Measurements from ENCODE around the gene MOV10L1.

The MOV10L1 gene

GRCh38 chr22:50175921-50176849 lies 86.4 kb downstream of the MOV10L1 start:
- Histone ChIP-seq H3K27ac (no peak overlapping the region), H3K4me2 (ENCODE audit: low read length) (no peak overlapping the region), H3K4me1 (no peaks in the 10 kb centered on the region), H3K36me3 (ENCODE audit: control insufficient read depth, insufficient read depth, low read length) (no peaks in the 10 kb centered on the region), H3K9me3 (ENCODE audit: control insufficient read depth, low read length) (no peaks in the 10 kb centered on the region), H3K4me3 (ENCODE audit: low read depth, low read length) (no peak overlapping the region), H3K27me3 (ENCODE audit: control insufficient read depth, insufficient read depth, low read length) (no peaks in the 10 kb centered on the region), H3K9ac (no peak overlapping the region), H2AFZ (no peak overlapping the region), H3K79me2 (no peaks in the 10 kb centered on the region)
- TF ChIP-seq CTCF (IDR thresholded peaks at IDR 0.05), result no peak

GRCh38 chr22:50176850-50177536 lies 87.2 kb downstream of the MOV10L1 start:
- Histone ChIP-seq H3K27me3 (ENCODE audit: control insufficient read depth, insufficient read depth, low read length) (no peaks in the 10 kb centered on the region), H3K27ac (no peak overlapping the region), H3K4me3 (ENCODE audit: low read depth, low read length) (no peak overlapping the region), H3K4me2 (ENCODE audit: low read length) (no peak overlapping the region), H3K9ac (no peak overlapping the region), H2AFZ (no peak overlapping the region), H3K4me1 (no peaks in the 10 kb centered on the region), H3K9me3 (ENCODE audit: control insufficient read depth, low read length) (no peaks in the 10 kb centered on the region), H3K36me3 (ENCODE audit: control insufficient read depth, insufficient read depth, low read length) (no peaks in the 10 kb centered on the region), H3K79me2 (no peaks in the 10 kb centered on the region)
- TF ChIP-seq CTCF (IDR thresholded peaks at IDR 0.05), result no peak

- Histone ChIP-seq H3K27ac (no peak overlapping the region), H3K4me3 (ENCODE audit: low read depth, low read length) (no peak overlapping the region), H3K36me3 (ENCODE audit: control insufficient read depth, insufficient read depth, low read length) (no peaks in the 10 kb centered on the region), H3K79me2 (no peaks in the 10 kb centered on the region), H3K9ac (no peak overlapping the region), H3K4me1 (no peaks in the 10 kb centered on the region), H3K4me2 (ENCODE audit: low read length) (no peak overlapping the region), H3K27me3 (ENCODE audit: control insufficient read depth, insufficient read depth, low read length) (no peaks in the 10 kb centered on the region), H3K9me3 (ENCODE audit: control insufficient read depth, low read length) (no peaks in the 10 kb centered on the region), H2AFZ (no peak overlapping the region)
- TF ChIP-seq CTCF (IDR thresholded peaks at IDR 0.05), result no peak
Measured at GRCh38 chr22:50177537-50178470, 88.0 kb downstream of the MOV10L1 start.

- H2AFZ ChIP-seq, result no peak overlapping the region
- no peaks in the 10 kb centered on the region for H3K9me3 ChIP-seq (ENCODE audit: control insufficient read depth, low read length)
- H3K4me3 ChIP-seq (ENCODE audit: low read depth, low read length), result no peak overlapping the region
- no peak overlapping the region for H3K9ac ChIP-seq
- H3K4me2 ChIP-seq (ENCODE audit: low read length), result no peak overlapping the region
- H3K27ac ChIP-seq, result no peak overlapping the region
- H3K36me3 ChIP-seq (ENCODE audit: control insufficient read depth, insufficient read depth, low read length), result no peaks in the 10 kb centered on the region
- H3K4me1 ChIP-seq, result no peaks in the 10 kb centered on the region
- no peaks in the 10 kb centered on the region for H3K79me2 ChIP-seq
- H3K27me3 ChIP-seq (ENCODE audit: control insufficient read depth, insufficient read depth, low read length), result no peaks in the 10 kb centered on the region
- TF ChIP-seq CTCF (IDR thresholded peaks at IDR 0.05), result no peak
Measured at GRCh38 chr22:50178471-50178864, 88.7 kb downstream of the MOV10L1 start.

Measured in parathyroid adenoma (tissue), 2 donors.